ENCODE data around the gene MEGF9. TPM values are rescaled to one million over a fixed set of nuclear protein-coding genes. Genes with fewer than 3 reads are reported as not detected.
A peak's percentile ranks its signal among the peaks of the same experiment; 100 is the strongest.

Gene MEGF9
- total and polyA plus RNA-seq, 7 experiments from 2014 or later = 3.9 to 35.4 (median 11.1) TPM

GRCh38 chr9:120571443-120572257 lies 142.6 kb downstream of the MEGF9 start:
- Histone ChIP-seq H3K4me3 (ENCODE audit: low read length) (no peak overlapping the region), H3K9me3 (ENCODE audit: control insufficient read depth in 2 of 3, low read length in 3 of 3) (no peaks in the 10 kb centered on the region), H3K36me3 (ENCODE audit: control insufficient read depth in 2 of 3, insufficient read depth in 3 of 3, low read length in 3 of 3) (peaks cover 0 to 55% (median 16%) of the 10 kb centered on the region in 3 experiments), H3K27me3 (ENCODE audit: control insufficient read depth in 2 of 2, insufficient read depth in 2 of 2, low read length in 2 of 2) (no peaks in the 10 kb centered on the region), H3K4me1 (ENCODE audit: control insufficient read depth in 2 of 2, insufficient read depth in 2 of 2, low read length in 2 of 2) (no peaks in the 10 kb centered on the region), H3K27ac (ENCODE audit: low read depth, low read length) (no peak overlapping the region)
- ChIA-PET CTCF (no interaction called here), POLR2A (interaction anchor here (0.6 kb wide), 1 partner anchor 56 kb away, joined by 3 read pairs; no protein-coding TSS in a partner anchor)
- ATAC-seq = no peak
- Mint-ChIP-seq H3K27me3 (no peaks in the 10 kb centered on the region), H3K4me1 (peaks cover 9 to 38% (median 22%) of the 10 kb centered on the region in 7 donors), H3K27ac (no peak overlapping the region), H3K36me3 (peaks cover 22 to 62% (median 36%) of the 10 kb centered on the region in 5 donors), H3K9me3 (peaks cover 0 to 1% (median 0%) of the 10 kb centered on the region in 11 donors), H3K4me3 (no peak overlapping the region)
- intact Hi-C loops (cut with micrococcal nuclease) = no loop called here
- no peak for DNase-seq

- H3K4me3 ChIP-seq (ENCODE audit: low read length) = no peak overlapping the region
- CTCF ChIA-PET = no interaction called here
- H3K9me3 ChIP-seq (ENCODE audit: control insufficient read depth in 2 of 3, low read length in 3 of 3) = no peaks in the 10 kb centered on the region
- intact Hi-C loops (cut with micrococcal nuclease) = no loop called here
- DNase-seq (no peak), ATAC-seq (no peak)
- H3K27me3 Mint-ChIP-seq = no peaks in the 10 kb centered on the region
- H3K27ac ChIP-seq (ENCODE audit: low read depth, low read length) = no peak overlapping the region
- H3K27me3 ChIP-seq (ENCODE audit: control insufficient read depth in 2 of 2, insufficient read depth in 2 of 2, low read length in 2 of 2) = no peaks in the 10 kb centered on the region
- H3K36me3 Mint-ChIP-seq = peaks cover 22 to 65% (median 42%) of the 10 kb centered on the region in 5 donors
- H3K4me1 ChIP-seq (ENCODE audit: control insufficient read depth in 2 of 2, insufficient read depth in 2 of 2, low read length in 2 of 2) = no peaks in the 10 kb centered on the region
- POLR2A ChIA-PET = no interaction called here
- H3K36me3 ChIP-seq (ENCODE audit: control insufficient read depth in 2 of 3, insufficient read depth in 3 of 3, low read length in 3 of 3) = peaks cover 0 to 65% (median 16%) of the 10 kb centered on the region in 3 experiments
- no peak overlapping the region for H3K4me3 Mint-ChIP-seq
- H3K27ac Mint-ChIP-seq = peak overlapping the region in 1 of 9 donors; percentile 11
- peaks cover 7 to 34% (median 22%) of the 10 kb centered on the region in 7 donors for H3K4me1 Mint-ChIP-seq
- H3K9me3 Mint-ChIP-seq = peaks cover 0 to 1% (median 0%) of the 10 kb centered on the region in 11 donors
Measured at GRCh38 chr9:120570296-120570695, 144.0 kb downstream of the MEGF9 start.

- ChIA-PET CTCF (no interaction called here), POLR2A (no interaction called here)
- H3K9me3 ChIP-seq (ENCODE audit: control insufficient read depth in 2 of 3, low read length in 3 of 3) = no peaks in the 10 kb centered on the region
- peak overlapping the region in 2 of 9 donors; percentile 11 to 27 for H3K27ac Mint-ChIP-seq
- H3K4me3 ChIP-seq (ENCODE audit: low read length) = no peak overlapping the region
- no peak overlapping the region for H3K27ac ChIP-seq (ENCODE audit: low read depth, low read length)
- ATAC-seq (no peak), DNase-seq (no peak)
- H3K27me3 Mint-ChIP-seq = no peaks in the 10 kb centered on the region
- peaks cover 0 to 1% (median 0%) of the 10 kb centered on the region in 11 donors for H3K9me3 Mint-ChIP-seq
- peaks cover 0 to 72% (median 16%) of the 10 kb centered on the region in 3 experiments for H3K36me3 ChIP-seq (ENCODE audit: control insufficient read depth in 2 of 3, insufficient read depth in 3 of 3, low read length in 3 of 3)
- no peak overlapping the region for H3K4me3 Mint-ChIP-seq
- no peaks in the 10 kb centered on the region for H3K4me1 ChIP-seq (ENCODE audit: control insufficient read depth in 2 of 2, insufficient read depth in 2 of 2, low read length in 2 of 2)
- H3K27me3 ChIP-seq (ENCODE audit: control insufficient read depth in 2 of 2, insufficient read depth in 2 of 2, low read length in 2 of 2) = no peaks in the 10 kb centered on the region
- peaks cover 6 to 39% (median 21%) of the 10 kb centered on the region in 7 donors for H3K4me1 Mint-ChIP-seq
- H3K36me3 Mint-ChIP-seq = peaks cover 24 to 73% (median 49%) of the 10 kb centered on the region in 5 donors
- intact Hi-C loops (cut with micrococcal nuclease) = no loop called here
Measured at GRCh38 chr9:120569556-120569955, 144.7 kb downstream of the MEGF9 start.

GRCh38 chr9:120568816-120569215 lies 145.5 kb downstream of the MEGF9 start:
- no peak overlapping the region for H3K27ac ChIP-seq (ENCODE audit: low read depth, low read length)
- DNase-seq (no peak), ATAC-seq (no peak)
- peaks cover 2 to 35% (median 14%) of the 10 kb centered on the region in 7 donors for H3K4me1 Mint-ChIP-seq
- no peaks in the 10 kb centered on the region for H3K9me3 ChIP-seq (ENCODE audit: control insufficient read depth in 2 of 3, low read length in 3 of 3)
- ChIA-PET CTCF (no interaction called here), POLR2A (no interaction called here)
- H3K4me3 Mint-ChIP-seq = no peak overlapping the region
- H3K4me3 ChIP-seq (ENCODE audit: low read length) = no peak overlapping the region
- no peaks in the 10 kb centered on the region for H3K27me3 ChIP-seq (ENCODE audit: control insufficient read depth in 2 of 2, insufficient read depth in 2 of 2, low read length in 2 of 2)
- no peaks in the 10 kb centered on the region for H3K27me3 Mint-ChIP-seq
- H3K36me3 ChIP-seq (ENCODE audit: control insufficient read depth in 2 of 3, insufficient read depth in 3 of 3, low read length in 3 of 3) = peaks cover 0 to 78% (median 16%) of the 10 kb centered on the region in 3 experiments
- H3K4me1 ChIP-seq (ENCODE audit: control insufficient read depth in 2 of 2, insufficient read depth in 2 of 2, low read length in 2 of 2) = no peaks in the 10 kb centered on the region
- intact Hi-C loops (cut with micrococcal nuclease) = no loop called here
- H3K36me3 Mint-ChIP-seq = peaks cover 23 to 71% (median 47%) of the 10 kb centered on the region in 5 donors
- no peak overlapping the region for H3K27ac Mint-ChIP-seq
- H3K9me3 Mint-ChIP-seq = peaks cover 0 to 1% (median 0%) of the 10 kb centered on the region in 11 donors

GRCh38 chr9:120567874-120568273 lies 146.4 kb downstream of the MEGF9 start:
- peaks cover 5 to 35% (median 14%) of the 10 kb centered on the region in 7 donors for H3K4me1 Mint-ChIP-seq
- intact Hi-C loops (cut with micrococcal nuclease) = no loop called here
- POLR2A ChIA-PET = interaction anchor here (0.8 kb wide), 1 partner anchor 9 kb away, joined by 3 read pairs; no protein-coding TSS in a partner anchor
- Histone ChIP-seq H3K36me3 (ENCODE audit: control insufficient read depth in 2 of 3, insufficient read depth in 3 of 3, low read length in 3 of 3) (peaks cover 6 to 88% (median 25%) of the 10 kb centered on the region in 3 experiments), H3K9me3 (ENCODE audit: control insufficient read depth in 2 of 3, low read length in 3 of 3) (no peaks in the 10 kb centered on the region), H3K4me3 (ENCODE audit: low read length) (no peak overlapping the region), H3K27ac (ENCODE audit: low read depth, low read length) (no peak overlapping the region), H3K4me1 (ENCODE audit: control insufficient read depth in 2 of 2, insufficient read depth in 2 of 2, low read length in 2 of 2) (peaks cover 0 to 3% of the 10 kb centered on the region in 2 donors), H3K27me3 (ENCODE audit: control insufficient read depth in 2 of 2, insufficient read depth in 2 of 2, low read length in 2 of 2) (no peaks in the 10 kb centered on the region)
- no peak overlapping the region for H3K27ac Mint-ChIP-seq
- no peaks in the 10 kb centered on the region for H3K27me3 Mint-ChIP-seq
- H3K9me3 Mint-ChIP-seq = peaks cover 0 to 1% (median 0%) of the 10 kb centered on the region in 11 donors
- DNase-seq (no peak), ATAC-seq (no peak)
- CTCF ChIA-PET = no interaction called here
- H3K36me3 Mint-ChIP-seq = peaks cover 26 to 77% (median 51%) of the 10 kb centered on the region in 5 donors
- H3K4me3 Mint-ChIP-seq = no peak overlapping the region

DNA sequence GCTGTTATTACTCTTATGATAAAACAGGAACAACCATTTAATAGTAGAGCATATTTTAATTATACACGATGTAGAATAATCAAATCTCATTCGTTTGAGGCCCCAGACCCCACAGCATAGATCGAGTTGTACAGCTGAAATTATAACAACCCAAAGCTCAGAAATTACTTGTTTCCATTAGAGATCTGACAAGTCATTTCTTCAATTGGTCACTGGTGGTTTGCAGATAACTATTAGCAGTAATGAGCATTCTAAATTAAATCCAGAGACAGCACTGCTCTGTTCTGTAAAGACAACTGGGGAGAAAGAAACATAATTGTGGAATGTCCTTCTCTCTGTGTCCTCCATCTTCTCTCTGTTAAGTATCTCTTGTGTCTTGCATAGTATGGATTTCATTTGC lies 147.2 kb downstream of the MEGF9 start:
- Mint-ChIP-seq H3K4me1 (peaks cover 10 to 41% (median 21%) of the 10 kb centered on the region in 7 donors), H3K9me3 (peaks cover 0 to 1% (median 0%) of the 10 kb centered on the region in 11 donors), H3K27me3 (no peaks in the 10 kb centered on the region), H3K36me3 (peaks cover 32 to 81% (median 54%) of the 10 kb centered on the region in 5 donors), H3K27ac (no peak overlapping the region), H3K4me3 (no peak overlapping the region)
- H3K9me3 ChIP-seq (ENCODE audit: control insufficient read depth in 2 of 3, low read length in 3 of 3) = no peaks in the 10 kb centered on the region
- no peak for ATAC-seq
- intact Hi-C loops (cut with micrococcal nuclease) = no loop called here
- H3K36me3 ChIP-seq (ENCODE audit: control insufficient read depth in 2 of 3, insufficient read depth in 3 of 3, low read length in 3 of 3) = peaks cover 9 to 96% (median 28%) of the 10 kb centered on the region in 3 experiments
- ChIA-PET CTCF (interaction anchor here (0.8 kb wide), 1 partner anchor 17 kb away, joined by 3 read pairs; no protein-coding TSS in a partner anchor), POLR2A (no interaction called here)
- no peak overlapping the region for H3K27ac ChIP-seq (ENCODE audit: low read depth, low read length)
- H3K27me3 ChIP-seq (ENCODE audit: control insufficient read depth in 2 of 2, insufficient read depth in 2 of 2, low read length in 2 of 2) = no peaks in the 10 kb centered on the region
- peaks cover 0 to 3% of the 10 kb centered on the region in 2 donors for H3K4me1 ChIP-seq (ENCODE audit: control insufficient read depth in 2 of 2, insufficient read depth in 2 of 2, low read length in 2 of 2)
- no peak for DNase-seq
- no peak overlapping the region for H3K4me3 ChIP-seq (ENCODE audit: low read length)

All from naive thymus-derived CD4-positive, alpha-beta T cell (primary cell).